Neural progenitor cell (in vitro differentiated cells): ENCODE data around the gene NAV1.
A peak's percentile ranks its signal among the peaks of the same experiment; 100 is the strongest.

ENCODE experiments used
- CTCF ChIP-seq: fragments of 200-600 bp; sonication (generic); IDR thresholded peaks from 2 replicates; pipeline ENCODE4 v1.5.1; 2017; ENCODE audit warnings: antibody characterized with exemption, mild to moderate bottlenecking
- EZH2 ChIP-seq: fragments of 200-600 bp; sonication (generic); IDR thresholded peaks from 2 replicates; pipeline ENCODE4 v1.6.1; 2017; ENCODE audit warnings: antibody characterized with exemption, mild to moderate bottlenecking, moderate library complexity

GRCh38 chr1:201530741-201531531 lies 8.0 kb upstream of the NAV1 start:
- peak; percentile 93 for TF ChIP-seq CTCF
- TF ChIP-seq EZH2, result no peak
